GM18867 (cell line): ENCODE measurements around the gene CFAP92.

ENCODE experiments used
- ATAC-seq: cut with Tn5 transposase; IDR thresholded peaks from one replicate; pipeline ENCODE4 v1.9.1; 2021; ENCODE audit warnings: mild to moderate bottlenecking, moderate library complexity; ENCODE audit not compliant: unreplicated experiment

CFAP92 gene

GRCh38 chr3:129009266-129009665 is 15.4 kb upstream of the CFAP92 start:
- no peak for ATAC-seq

DNA sequence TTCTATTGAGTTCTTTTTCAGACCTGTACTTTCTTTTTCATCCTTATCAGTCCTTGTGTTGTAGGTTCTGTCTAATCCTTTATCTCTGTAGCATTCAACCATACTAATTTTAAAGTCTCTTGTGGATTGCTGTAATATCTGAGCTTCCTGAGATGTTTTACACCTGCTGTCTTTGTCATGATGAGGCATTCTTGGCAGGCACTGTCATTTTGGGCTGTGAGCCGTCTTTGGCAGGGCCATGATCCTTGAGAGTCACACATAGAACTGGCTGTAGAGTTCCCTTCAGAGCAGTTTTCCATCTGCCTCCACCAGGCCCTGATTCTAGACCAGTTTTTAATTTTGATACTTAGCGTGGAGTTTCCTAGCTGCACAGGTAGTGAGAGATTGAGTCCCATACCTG is 13.9 kb upstream of the CFAP92 start:
- no peak for ATAC-seq

DNA sequence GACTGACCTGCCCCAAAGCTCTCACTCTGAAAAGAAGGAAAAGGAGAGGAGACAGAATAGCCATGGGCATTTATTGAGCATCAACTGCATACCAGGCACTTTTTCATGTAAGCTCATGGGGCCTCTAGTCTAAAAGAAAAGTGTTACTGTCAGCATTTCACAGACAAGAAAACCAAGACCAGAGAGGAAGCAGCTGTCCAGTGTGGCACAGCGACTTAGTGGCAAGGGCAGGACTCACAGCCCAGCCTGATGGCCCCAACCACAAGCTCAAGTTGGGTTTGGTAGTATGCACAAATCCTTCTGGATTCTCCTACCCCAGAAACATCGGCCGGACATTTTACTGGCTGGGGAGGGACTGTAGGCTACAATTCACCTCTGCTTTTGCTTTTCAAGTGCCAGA is 13.0 kb upstream of the CFAP92 start:
- no peak for ATAC-seq

- ATAC-seq, result no peak
Observed at GRCh38 chr3:129005526-129006303, 11.8 kb upstream of the CFAP92 start.

GRCh38 chr3:129004639-129005295 is 10.9 kb upstream of the CFAP92 start:
- no peak for ATAC-seq

- no peak for ATAC-seq
Observed at GRCh38 chr3:129003578-129004112, 9.8 kb upstream of the CFAP92 start.

GRCh38 chr3:129002573-129003569 is 9.0 kb upstream of the CFAP92 start:
- no peak for ATAC-seq

DNA sequence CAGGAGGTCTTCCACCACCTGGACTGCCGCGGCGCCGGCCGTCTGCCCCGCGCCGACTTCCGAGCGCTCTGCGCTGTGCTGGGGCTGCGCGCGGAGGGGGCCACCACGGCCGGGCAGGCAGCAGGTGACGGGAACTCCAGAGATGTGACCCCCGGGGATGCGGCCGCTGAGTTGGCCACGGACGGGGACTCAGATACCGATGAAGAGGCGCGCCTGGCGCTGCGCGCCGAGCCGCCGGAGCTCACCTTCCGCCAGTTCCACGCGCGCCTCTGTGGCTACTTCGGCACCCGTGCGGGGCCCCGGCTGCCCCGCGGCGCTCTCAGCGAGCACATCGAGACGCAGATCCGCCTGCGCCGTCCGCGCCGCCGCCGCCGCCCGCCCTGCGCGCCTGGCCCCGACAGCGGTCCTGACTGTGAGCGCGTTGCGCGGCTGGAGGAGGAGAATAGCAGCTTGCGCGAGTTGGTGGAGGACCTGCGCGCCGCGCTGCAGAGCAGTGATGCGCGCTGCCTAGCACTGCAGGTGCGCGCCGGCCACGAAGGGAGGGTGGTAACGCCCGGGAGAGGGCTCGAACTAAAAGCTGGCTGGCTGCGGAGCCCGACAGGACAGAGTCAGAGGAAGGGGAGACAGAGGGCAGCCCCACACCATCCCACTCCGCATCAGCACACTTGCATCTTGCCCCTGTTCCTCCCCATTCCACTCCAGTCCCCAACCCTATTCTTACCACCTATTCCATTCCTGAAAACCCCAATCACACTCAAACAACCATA is 8.1 kb upstream of the CFAP92 start:
- ATAC-seq, result no peak

- no peak for ATAC-seq
Observed at GRCh38 chr3:129001101-129001805, 7.4 kb upstream of the CFAP92 start, which contains the start of gene EFCC1. Gene EFCC1, plus strand, starts transcription at chr3:129001304. Its CDS starts 325 bp downstream, at chr3:129001629.

- ATAC-seq, result no peak
Observed at GRCh38 chr3:129000742-129001100, 6.8 kb upstream of the CFAP92 start.

- no peak for ATAC-seq
Observed at GRCh38 chr3:128999102-128999501, 5.2 kb upstream of the CFAP92 start.

DNA sequence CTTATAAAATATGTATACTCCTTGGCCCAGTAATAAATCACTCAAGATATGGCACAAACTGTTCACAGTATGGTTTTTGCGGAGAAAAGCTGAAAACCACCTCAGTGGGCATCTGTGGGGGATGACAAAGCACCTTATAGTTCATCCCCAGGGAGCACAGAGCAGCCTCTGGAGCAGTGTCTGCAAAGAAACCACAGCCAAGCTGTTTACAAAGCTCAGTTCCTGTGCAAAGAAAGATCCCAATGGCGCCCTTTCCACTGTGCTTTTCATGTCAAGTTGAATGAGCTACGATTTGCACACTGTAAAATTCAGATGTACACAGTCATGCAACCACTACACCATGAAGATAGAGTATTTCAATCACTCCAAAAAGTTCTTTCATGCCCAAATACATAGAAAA is 4.7 kb upstream of the CFAP92 start:
- no peak for ATAC-seq

DNA sequence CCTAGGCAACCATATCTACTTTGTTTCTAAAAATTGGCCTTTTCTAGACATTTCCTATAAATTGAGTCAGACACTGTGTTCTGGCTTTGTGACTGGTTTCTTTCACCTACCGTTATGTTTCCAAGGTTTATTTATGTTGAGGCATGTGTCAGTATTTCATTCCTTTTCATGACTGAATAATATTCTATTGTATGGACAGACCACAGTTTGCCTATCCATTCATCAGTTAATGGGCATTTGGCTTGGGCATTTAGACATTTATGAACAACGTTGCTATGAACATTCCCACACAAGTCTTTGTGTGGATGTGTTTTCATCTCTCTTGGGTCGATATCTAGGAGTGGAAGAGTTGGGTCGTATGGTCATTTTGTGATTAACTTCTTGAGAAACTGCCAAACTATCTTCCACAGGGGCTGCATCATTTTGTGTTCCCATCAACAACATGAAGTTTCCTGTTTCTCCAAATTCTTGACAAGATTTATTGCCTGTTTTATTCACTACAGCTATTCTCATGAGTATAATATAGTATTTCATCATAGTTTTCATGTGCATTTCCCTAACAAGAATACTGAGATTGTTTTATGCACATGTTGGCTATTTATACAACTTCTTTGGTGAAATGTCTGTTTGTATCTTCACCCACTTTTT is 3.7 kb upstream of the CFAP92 start:
- no peak for ATAC-seq

DNA sequence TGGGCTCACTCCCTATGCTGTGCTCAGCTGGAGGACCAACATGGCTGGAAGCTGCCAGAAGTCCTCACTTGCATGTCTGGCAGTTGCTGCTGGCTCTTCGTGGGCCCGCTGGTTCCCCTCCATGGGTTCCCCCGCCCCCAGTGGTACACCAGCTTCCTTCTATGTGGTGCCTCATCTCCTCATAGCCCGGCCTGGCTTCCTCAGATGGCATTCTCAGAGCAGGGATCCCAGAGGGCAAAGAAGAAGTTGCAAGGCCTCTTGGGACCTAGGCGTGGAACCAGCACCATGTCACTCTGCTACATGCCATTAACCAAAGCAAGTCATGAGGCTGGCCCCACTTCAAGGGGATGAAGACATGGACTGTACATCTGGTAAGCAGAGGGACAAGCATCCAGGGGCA is 2.9 kb upstream of the CFAP92 start:
- no peak for ATAC-seq

- no peak for ATAC-seq
Observed at GRCh38 chr3:128996200-128996599, 2.3 kb upstream of the CFAP92 start.

- ATAC-seq, result no peak
Observed at GRCh38 chr3:128995737-128996136, 1.9 kb upstream of the CFAP92 start.

DNA sequence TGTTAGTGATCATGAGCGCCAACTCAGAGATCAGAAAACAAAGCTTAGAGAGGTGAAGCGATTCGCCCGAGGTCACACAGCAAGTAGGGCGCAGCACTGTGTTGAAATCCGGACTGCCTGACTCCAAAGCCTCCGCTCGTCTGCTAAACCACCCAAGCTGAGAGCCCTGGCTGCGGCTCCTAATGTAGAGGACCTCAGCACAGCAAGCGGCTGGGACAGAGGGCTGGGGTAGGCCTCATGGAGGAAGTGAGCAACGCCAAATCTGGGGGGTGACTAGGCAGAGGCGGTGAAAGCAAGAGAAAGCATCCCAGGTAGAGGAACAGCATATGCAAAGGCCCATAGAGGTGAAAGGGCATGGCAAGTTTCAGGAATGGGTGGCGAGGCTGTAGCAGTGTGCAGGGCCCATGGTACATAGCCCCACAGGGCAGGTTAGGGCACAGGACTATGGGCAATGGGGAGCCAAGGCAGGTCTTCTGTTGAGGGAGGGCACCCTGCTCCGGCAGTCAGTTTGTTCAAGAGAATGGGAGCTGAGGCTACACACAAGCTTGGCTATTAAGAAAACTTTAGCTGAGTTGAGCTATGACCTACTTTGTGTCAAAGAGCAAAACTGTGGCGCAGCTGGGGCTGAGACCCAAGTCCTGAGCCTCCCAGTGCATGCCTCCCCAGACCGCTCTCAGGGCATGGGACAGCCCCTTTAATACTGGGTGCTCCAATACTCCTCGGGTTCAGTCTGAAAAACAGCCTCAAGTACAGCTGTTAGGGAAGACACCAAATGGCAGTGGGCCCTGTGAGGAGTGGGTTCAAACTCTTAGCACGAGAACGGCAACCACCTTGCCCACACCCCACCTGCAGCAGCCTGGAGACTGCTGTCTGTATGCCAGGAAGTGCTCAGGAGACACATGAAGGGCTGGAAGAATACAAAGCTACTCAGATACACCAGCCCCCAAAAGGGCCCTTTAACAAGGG is 988 bp upstream of the CFAP92 start:
- no peak for ATAC-seq

GRCh38 chr3:128994173-128994512 is 267 bp upstream of the CFAP92 start:
- ATAC-seq, result no peak
